Measurements from ENCODE around the gene NIPAL3.
"Not testable (repeated sequence)": the region's sequence is repeated elsewhere in the genome, so short reads cannot be mapped to it uniquely, and the experiment has no call there.

The NIPAL3 gene

DNA sequence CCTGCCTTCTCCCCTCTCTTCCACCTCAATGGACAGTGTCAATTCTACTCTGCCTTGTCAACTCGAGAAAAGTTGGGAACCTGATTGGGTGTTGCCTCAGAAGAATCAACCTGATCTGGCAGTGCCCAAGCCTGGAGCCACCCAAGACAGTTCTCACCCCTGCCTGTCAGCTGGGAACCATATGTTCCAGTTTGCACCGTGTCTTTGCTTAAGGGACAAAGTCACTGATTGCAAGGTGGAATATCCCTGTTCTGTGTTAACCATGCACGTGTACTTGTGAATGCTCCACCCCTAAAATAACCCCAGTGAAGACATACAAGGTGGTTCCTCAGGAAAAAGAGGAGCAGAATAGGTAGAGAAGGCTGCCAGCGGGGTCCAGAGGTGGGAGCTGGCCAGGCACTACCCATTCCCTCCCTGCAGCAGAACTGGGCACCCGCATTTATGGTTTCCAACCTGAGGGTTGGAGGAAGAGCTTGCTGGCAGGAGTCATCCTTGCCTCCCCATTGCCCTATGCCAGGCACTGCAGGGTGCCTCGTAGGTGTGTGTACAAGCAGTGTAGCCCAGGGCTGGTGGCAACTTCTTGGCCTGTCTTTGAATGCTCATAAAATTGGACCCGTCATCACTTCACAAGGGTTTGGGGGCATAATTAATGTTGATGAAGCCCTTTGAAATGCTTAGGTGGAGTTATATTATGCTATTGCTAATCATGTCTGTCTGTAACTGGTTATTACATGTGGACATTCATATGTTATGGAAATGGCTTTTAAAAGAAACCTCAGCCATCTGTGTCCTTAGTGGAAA lies 11.3 kb downstream of the NIPAL3 start:
- Mint-ChIP-seq H3K36me3 (peaks cover 32% of the 10 kb centered on the region), H3K9me3 (no peaks in the 10 kb centered on the region), H3K4me1 (peaks cover 19% of the 10 kb centered on the region), H3K4me3 (no peak overlapping the region), H3K27ac (peak overlapping the region; percentile 23)
- ATAC-seq (no peak), DNase-seq (ENCODE audit: low spot score in 2 of 2) (no peak)

DNA sequence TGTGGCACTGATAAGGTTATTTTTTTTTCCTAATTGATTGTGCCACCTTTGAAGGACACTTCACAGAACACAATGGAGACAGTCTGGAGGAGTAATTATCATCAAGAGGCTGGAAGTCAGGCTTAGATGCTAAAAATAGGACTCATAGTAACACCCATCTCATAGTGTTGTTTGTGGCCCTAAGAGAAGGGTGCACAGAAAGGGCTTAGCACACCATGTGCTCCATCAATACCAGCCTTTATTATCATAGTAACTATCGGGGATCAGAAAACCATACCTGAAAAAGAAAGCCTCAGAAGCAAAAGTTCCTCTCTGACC lies 11.9 kb downstream of the NIPAL3 start:
- Mint-ChIP-seq H3K4me3 (no peak overlapping the region), H3K4me1 (peaks cover 19% of the 10 kb centered on the region), H3K9me3 (no peaks in the 10 kb centered on the region), H3K36me3 (peaks cover 26% of the 10 kb centered on the region), H3K27ac (no peak overlapping the region)
- ATAC-seq (no peak), DNase-seq (ENCODE audit: low spot score in 2 of 2) (no peak)

DNA sequence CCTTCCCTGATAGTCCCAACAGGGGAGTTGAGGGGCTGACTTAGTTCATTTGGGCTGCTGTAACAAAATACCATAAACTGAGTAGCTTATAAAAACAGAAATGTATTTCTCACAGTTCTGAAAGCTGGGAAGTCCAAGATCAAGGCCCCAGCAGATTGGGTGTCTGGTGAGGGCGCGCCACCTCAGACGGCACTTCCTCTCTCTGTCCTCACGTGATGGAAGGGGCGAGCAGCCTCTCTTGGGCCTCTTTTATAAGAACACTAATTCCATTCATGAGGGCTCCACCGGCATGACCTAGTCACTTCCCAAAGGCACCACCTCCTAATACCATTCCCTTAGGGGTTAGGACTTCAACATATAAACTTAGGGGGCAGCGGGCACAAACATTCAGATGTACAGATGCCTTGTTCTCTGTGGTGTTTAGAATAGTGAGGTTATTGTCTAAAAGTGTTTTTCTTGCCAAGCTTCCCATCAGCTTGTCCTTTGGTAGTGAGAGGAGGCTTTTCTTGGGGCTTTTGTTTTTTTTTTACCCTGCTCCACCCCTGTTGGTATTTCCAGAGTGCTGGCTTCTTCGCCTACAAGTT lies 20.3 kb downstream of the NIPAL3 start:
- Mint-ChIP-seq H3K9me3 (no peaks in the 10 kb centered on the region), H3K27ac (no peak overlapping the region), H3K4me1 (peaks cover 1% of the 10 kb centered on the region), H3K4me3 (no peak overlapping the region), H3K36me3 (peaks cover 6% of the 10 kb centered on the region)
- DNase-seq (ENCODE audit: low spot score in 2 of 2), result no peak
- ATAC-seq, result no peak

DNA sequence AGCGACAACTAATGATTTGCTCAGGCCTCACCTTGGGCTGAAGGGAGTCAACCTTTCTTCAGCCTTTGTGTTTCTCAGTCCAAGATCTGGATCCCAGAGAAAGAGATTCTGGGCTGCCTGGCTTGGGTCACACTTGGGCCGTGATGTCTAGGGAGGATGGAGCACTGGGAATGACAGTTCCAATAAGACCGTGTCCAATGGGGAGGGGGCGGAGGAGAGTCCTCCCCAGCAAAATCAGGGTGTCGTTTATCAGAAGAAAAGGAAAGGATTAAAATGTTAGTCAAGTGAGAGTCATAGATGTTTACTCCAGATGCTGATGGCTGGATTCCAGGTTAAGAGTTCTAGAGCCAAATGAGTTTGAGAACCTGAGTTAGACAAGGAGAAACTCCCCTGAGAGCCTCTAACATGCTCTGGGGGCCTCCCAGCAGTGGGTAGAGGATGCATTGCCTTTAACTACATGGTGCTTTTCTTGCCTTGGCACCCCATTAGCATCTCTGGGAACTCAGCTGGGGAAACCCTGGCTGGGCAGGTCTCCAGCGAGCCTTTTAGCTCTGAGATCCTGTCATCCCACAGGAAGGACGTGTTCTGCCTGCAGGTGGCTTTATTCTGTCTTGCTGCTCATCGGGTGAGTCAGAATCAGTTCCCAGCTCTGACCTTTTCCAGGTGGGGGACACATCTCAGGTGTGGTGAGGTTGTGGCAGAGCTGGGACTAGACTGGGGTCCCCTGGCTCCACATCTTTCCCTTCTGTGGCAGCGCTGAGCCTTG lies 22.2 kb downstream of the NIPAL3 start:
- no peak for ATAC-seq
- peaks cover 6% of the 10 kb centered on the region for H3K4me1 Mint-ChIP-seq
- H3K9me3 Mint-ChIP-seq, result no peaks in the 10 kb centered on the region
- H3K36me3 Mint-ChIP-seq, result peaks cover 6% of the 10 kb centered on the region
- no peak overlapping the region for H3K4me3 Mint-ChIP-seq
- H3K27ac Mint-ChIP-seq, result peak overlapping the region; percentile 20
- no peak for DNase-seq (ENCODE audit: low spot score in 2 of 2)

DNA sequence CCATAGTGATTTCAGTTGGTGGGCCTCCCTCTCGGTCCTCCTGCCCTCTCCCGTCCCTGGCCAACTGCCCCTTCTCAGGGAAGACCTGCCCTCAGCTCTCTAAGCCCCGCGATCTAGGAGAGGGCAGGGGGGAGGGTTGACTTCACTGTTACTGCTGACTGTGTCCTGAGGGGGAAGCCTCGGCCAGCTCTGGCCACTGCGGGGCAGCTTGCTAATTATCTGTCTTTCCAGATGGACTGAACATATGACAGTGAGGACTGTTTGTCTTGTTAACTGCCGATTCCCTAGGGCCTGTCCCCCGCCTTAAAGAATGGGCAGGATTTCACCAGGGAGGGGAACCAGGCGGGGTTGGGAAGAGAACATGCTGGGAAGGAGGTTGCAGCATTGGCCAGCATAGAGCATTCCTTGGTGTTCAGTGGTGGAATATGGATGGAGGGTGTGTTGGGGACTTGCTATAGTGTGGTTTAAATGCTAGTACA lies 22.9 kb downstream of the NIPAL3 start:
- peaks cover 5% of the 10 kb centered on the region for H3K36me3 Mint-ChIP-seq
- peaks cover 6% of the 10 kb centered on the region for H3K4me1 Mint-ChIP-seq
- H3K4me3 Mint-ChIP-seq, result no peak overlapping the region
- ATAC-seq (no peak), DNase-seq (ENCODE audit: low spot score in 2 of 2) (no peak)
- H3K9me3 Mint-ChIP-seq, result no peaks in the 10 kb centered on the region
- no peak overlapping the region for H3K27ac Mint-ChIP-seq

DNA sequence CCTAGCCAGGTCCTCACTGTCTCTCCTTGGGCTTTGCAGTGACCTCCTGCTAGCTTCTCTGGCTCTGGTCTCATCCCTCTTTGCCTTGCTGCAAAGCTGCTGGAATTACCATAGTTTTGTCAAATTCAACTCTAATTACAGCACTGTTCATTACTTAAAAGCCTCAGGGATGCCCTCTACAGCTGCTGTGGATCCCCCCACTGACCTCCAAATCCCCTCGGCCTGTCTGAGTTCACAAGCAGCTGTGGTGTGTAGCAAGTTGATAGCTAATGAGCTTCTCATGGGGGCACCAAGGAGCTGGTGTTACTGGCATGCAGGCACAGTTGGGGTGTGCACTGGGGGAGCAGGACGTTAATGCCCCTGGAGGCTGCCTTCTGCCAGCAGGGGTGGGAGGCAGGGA lies 24.8 kb downstream of the NIPAL3 start:
- Mint-ChIP-seq H3K9me3 (no peaks in the 10 kb centered on the region), H3K27ac (peak overlapping the region; percentile 64), H3K4me1 (peaks cover 6% of the 10 kb centered on the region), H3K4me3 (no peak overlapping the region), H3K36me3 (peaks cover 13% of the 10 kb centered on the region)
- DNase-seq (ENCODE audit: low spot score in 2 of 2) (no peak), ATAC-seq (no peak)

DNA sequence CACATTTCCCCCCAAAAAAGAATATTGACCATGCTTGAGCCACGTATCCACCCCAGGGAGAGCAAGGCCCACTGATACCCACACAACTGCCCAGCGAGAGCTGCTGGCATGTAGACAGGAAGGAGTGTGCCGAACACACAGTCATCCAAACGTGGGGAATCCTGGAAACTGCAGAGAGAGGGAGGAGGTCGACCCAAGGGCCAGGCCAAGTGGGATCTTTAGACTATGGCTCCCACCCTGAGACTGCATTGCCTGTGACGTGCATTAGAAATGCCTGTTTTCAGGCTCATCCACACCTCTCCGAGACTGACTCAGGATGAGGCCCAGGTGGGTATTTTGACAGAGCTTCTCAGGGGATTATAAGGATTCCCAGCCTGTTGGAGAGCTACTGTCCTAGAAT lies 25.9 kb downstream of the NIPAL3 start:
- DNase-seq (ENCODE audit: low spot score in 2 of 2), result no peak
- ATAC-seq, result no peak
- peak overlapping the region; percentile 64 for H3K27ac Mint-ChIP-seq
- H3K9me3 Mint-ChIP-seq, result no peaks in the 10 kb centered on the region
- H3K4me3 Mint-ChIP-seq, result no peak overlapping the region
- peaks cover 16% of the 10 kb centered on the region for H3K36me3 Mint-ChIP-seq
- H3K4me1 Mint-ChIP-seq, result peaks cover 6% of the 10 kb centered on the region

DNA sequence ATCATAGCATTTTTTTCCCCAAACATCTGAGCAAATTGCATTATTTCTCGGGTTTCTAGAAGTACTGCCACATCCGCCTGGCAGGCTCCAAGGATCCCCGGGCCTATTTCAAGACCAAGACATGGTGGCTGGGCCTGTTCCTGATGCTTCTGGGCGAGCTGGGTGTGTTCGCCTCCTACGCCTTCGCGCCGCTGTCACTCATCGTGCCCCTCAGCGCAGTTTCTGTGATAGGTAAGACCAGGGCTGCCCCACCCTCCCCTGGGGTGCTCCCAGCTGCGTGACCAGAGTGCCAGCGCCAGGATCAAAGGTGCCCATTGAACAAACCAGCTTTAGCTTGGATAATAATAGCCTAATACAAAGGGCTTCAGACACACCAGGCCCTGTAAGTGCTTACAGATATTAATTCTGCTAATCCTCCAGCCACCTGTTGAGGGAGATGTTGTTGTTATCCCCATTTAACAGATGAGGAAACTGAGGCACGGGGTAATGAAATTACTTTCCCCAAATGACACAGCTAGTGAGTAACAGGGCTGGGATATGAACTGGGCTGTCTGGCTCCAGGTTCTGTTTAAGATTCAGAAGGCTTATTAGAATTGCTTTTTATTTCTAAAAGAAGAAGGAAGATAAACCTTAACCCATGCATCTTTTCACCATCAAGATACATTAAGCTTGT lies 26.5 kb downstream of the NIPAL3 start:
- no peak for ATAC-seq
- peaks cover 6% of the 10 kb centered on the region for H3K4me1 Mint-ChIP-seq
- no peak for DNase-seq (ENCODE audit: low spot score in 2 of 2)
- H3K36me3 Mint-ChIP-seq, result peaks cover 23% of the 10 kb centered on the region
- no peak overlapping the region for H3K27ac Mint-ChIP-seq
- no peak overlapping the region for H3K4me3 Mint-ChIP-seq
- no peaks in the 10 kb centered on the region for H3K9me3 Mint-ChIP-seq

DNA sequence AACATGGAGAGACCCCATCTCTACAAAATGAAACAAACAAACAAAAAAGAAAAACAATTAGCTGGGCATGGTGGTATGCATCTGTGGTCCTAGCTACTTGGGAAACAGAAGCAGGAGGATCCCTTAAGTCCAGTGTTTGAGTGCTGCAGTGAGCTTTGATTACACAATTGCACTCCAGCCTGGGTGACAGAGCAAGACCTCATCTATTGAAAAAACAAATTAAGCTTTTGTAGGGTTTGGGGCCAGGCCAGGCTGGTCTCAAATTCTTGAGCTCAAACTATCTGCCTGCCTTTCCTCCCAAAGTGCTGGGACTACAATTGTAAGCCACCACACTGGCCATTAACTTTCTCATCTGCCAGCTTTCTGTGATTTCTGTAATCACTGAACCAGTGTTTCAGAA lies 27.2 kb downstream of the NIPAL3 start:
- H3K4me1 Mint-ChIP-seq, result peaks cover 6% of the 10 kb centered on the region
- no peak overlapping the region for H3K4me3 Mint-ChIP-seq
- H3K36me3 Mint-ChIP-seq, result peaks cover 29% of the 10 kb centered on the region

DNA sequence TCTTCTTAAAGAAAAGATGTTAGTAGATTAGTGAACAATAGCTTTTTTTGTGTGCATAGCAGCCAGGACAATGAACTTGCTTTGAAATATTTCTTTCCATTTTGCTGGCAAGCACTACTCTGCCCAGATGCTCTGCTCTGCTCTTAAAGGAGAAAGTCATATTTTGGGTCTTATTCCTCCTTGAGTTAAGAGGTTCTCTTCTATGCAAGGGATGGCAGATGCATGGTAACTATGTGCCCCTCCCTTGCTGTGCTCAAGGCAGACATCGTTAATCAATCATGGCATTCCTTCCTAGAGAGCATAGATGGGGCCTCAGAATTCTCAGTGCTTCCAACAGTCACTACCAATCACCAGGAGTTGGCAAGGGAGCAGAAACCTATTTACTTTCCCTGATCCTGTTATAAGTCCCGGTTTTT lies 27.6 kb downstream of the NIPAL3 start:
- DNase-seq (ENCODE audit: low spot score in 2 of 2), result no peak
- H3K36me3 Mint-ChIP-seq, result peaks cover 32% of the 10 kb centered on the region
- H3K27ac Mint-ChIP-seq, result no peak overlapping the region
- H3K4me3 Mint-ChIP-seq, result no peak overlapping the region
- H3K4me1 Mint-ChIP-seq, result peaks cover 6% of the 10 kb centered on the region
- no peaks in the 10 kb centered on the region for H3K9me3 Mint-ChIP-seq
- ATAC-seq, result no peak

More for the DNA sequence above, 27.2 kb downstream of the NIPAL3 start:
- H3K27ac Mint-ChIP-seq, result no peak overlapping the region
- DNase-seq (ENCODE audit: low spot score in 2 of 2) (no peak), ATAC-seq (no peak)
- no peaks in the 10 kb centered on the region for H3K9me3 Mint-ChIP-seq

DNA sequence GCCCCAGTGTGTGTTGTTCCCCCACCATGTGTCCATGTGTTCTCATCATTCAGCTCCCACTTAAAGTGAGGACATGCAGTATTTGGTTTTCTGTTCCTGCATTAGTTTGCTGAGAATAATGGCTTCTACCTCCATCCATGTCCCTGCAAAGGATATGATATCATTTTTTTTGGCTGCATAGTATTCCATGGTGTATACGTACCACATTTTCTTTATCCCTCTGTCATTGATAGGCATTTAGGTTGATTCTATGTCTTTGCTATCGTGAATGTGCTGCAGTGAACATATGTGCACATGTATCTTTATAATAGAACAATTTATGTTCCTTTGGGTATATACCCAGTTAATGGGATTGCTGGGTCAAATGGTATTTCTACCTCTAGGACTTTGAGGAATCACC lies 30.8 kb downstream of the NIPAL3 start:
- H3K4me1 Mint-ChIP-seq; ATAC-seq; H3K4me3 Mint-ChIP-seq; H3K9me3 Mint-ChIP-seq; DNase-seq (ENCODE audit: low spot score in 2 of 2); H3K27ac Mint-ChIP-seq: not testable (repeated sequence)
- peaks cover 60% of the 10 kb centered on the region for H3K36me3 Mint-ChIP-seq

DNA sequence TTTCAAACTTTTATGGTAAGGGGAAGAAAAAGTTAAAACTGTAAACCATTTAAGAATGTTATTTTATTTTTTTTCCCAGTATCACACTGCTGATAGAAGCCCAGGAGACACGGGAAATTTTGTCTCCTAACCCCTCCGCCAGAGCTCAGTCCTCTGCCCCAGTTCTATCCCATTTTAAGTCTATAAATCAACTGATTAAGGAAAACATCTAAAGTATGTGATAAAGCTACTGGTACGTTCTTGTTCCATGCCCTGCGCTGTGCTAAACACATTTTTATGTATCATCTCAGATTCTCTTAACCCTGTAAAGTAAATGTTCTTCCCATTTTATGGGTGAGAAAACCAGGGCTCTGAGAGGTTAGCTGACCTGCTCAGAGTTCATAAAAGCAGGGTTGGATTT lies 34.7 kb downstream of the NIPAL3 start:
- peaks cover 8% of the 10 kb centered on the region for H3K4me1 Mint-ChIP-seq
- peaks cover 71% of the 10 kb centered on the region for H3K36me3 Mint-ChIP-seq
- no peak for DNase-seq (ENCODE audit: low spot score in 2 of 2)
- no peak overlapping the region for H3K4me3 Mint-ChIP-seq
- H3K9me3 Mint-ChIP-seq, result no peaks in the 10 kb centered on the region
- H3K27ac Mint-ChIP-seq, result no peak overlapping the region
- no peak for ATAC-seq

DNA sequence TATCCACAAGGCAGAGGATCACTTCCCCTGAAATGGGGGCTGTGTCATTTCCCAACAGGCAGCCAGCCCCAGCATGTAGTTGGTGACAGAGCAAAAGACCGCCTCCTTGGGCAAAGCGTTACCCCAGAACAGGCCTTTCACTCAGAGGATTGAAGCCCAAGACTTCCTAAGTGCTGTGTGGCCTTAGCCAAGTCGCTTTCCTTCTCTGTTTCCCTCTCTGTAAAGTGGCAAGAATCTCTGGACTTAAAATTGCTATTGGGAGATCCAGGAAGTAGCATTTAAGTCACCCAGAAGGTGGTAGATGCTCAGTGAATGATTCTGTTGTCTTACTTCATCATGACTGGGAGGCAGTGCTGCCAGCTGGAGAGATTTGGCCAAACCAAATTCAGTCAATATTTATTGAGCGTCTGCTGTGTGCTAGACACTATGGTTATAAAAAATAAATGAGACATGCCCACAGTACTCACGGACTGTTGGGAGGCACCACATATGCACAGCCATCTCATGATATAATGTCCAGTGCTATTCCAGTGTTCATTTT lies 35.3 kb downstream of the NIPAL3 start:
- DNase-seq (ENCODE audit: low spot score in 2 of 2), result no peak
- H3K27ac Mint-ChIP-seq, result no peak overlapping the region
- no peak overlapping the region for H3K4me3 Mint-ChIP-seq
- H3K4me1 Mint-ChIP-seq, result peaks cover 8% of the 10 kb centered on the region
- no peaks in the 10 kb centered on the region for H3K9me3 Mint-ChIP-seq
- peaks cover 71% of the 10 kb centered on the region for H3K36me3 Mint-ChIP-seq
- no peak for ATAC-seq

DNA sequence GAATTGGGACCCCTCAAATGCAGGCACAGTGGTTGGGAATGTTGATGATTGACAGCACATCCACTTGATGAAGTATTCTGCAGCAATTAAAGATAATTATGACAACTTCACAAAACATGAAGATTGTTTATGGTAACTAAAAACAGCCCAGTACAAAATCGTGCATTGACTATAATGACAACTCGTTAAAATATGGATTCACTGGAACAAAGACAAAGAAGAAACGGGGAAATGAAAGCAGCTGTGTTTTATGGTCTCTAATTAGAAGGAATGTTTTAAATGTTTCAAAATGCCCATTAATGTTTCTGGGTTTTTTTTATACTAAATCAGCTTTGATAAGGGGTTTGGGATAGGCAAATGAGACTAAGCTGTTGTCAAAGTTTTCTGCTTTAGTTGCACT lies 36.1 kb downstream of the NIPAL3 start:
- H3K27ac Mint-ChIP-seq, result no peak overlapping the region
- no peak overlapping the region for H3K4me3 Mint-ChIP-seq
- peaks cover 68% of the 10 kb centered on the region for H3K36me3 Mint-ChIP-seq
- no peak for DNase-seq (ENCODE audit: low spot score in 2 of 2)
- H3K9me3 Mint-ChIP-seq, result no peaks in the 10 kb centered on the region
- peaks cover 8% of the 10 kb centered on the region for H3K4me1 Mint-ChIP-seq
- ATAC-seq, result no peak

DNA sequence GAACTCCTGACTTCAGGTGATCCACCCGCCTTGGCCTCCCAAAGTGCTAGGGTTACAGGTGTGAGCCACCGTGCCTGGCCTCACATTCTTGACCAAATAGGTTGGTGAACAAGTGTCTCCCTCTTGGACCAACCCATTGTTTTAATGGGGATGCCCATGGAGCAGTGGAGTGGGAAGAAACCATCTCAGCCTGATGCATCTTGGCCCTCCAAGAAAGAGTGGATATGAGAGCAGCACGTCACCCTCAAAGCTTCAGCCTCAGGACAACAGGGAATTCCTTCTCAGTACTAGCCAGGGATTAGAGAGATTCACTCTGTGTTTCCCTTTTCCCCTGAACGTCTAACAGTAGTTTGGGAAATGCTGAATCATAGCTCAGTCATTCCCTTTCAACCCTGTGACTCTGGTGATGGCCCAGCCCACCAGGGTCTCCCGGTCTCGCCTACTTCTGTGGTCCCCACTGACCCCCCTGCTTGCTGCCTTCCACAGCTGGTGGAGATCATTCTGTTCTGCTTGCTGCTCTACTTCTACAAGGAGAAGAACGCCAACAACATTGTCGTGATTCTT lies 37.4 kb downstream of the NIPAL3 start:
- DNase-seq (ENCODE audit: low spot score in 2 of 2) (no peak), ATAC-seq (no peak)
- H3K4me1 Mint-ChIP-seq, result peaks cover 8% of the 10 kb centered on the region
- H3K4me3 Mint-ChIP-seq, result no peak overlapping the region
- H3K36me3 Mint-ChIP-seq, result peaks cover 57% of the 10 kb centered on the region
- H3K9me3 Mint-ChIP-seq, result no peaks in the 10 kb centered on the region
- no peak overlapping the region for H3K27ac Mint-ChIP-seq
